SJSA1 (cell line): Measurements from ENCODE around the gene C1orf174. TPM values are rescaled to one million over a fixed set of nuclear protein-coding genes. Genes with fewer than 3 reads are reported as not detected.

Experiments
- DNase-seq, 2 experiments: peaks; one replicate each; pipeline ENCODE4 v3.0.0-alpha.2; 2015 to 2020; ENCODE audit warnings: low spot score in 2 of 2, low read depth in 1 of 2
- H3K27ac ChIP-seq: fragments of 250-450 bp; sonication (Bioruptor Pico); 2 replicates; pipeline ENCODE4 v1.5.1; 2020; ENCODE audit warnings: mild to moderate bottlenecking, moderate library complexity
- H3K27me3 ChIP-seq: fragments of 250-450 bp; sonication (Bioruptor Pico); replicated peaks from 2 replicates; pipeline ENCODE4 v1.5.1; 2020; ENCODE audit warnings: mild to moderate bottlenecking, moderate library complexity
- H3K36me3 ChIP-seq: fragments of 250-450 bp; sonication (Bioruptor Pico); 2 replicates; pipeline ENCODE4 v1.5.1; 2020; ENCODE audit warnings: mild to moderate bottlenecking
- H3K4me1 ChIP-seq: fragments of 250-450 bp; sonication (Bioruptor Pico); replicated peaks from 2 replicates; pipeline ENCODE4 v1.6.1; 2021; ENCODE audit warnings: mild to moderate bottlenecking
- H3K4me3 ChIP-seq: fragments of 250-450 bp; sonication (Bioruptor Pico); 2 replicates; pipeline ENCODE4 v1.5.1; 2020; ENCODE audit warnings: mild to moderate bottlenecking
- H3K9me3 ChIP-seq: fragments of 250-450 bp; sonication (Bioruptor Pico); replicated peaks from 2 replicates; pipeline ENCODE4 v1.5.1; 2020; ENCODE audit warnings: mild to moderate bottlenecking
- total RNA-seq: library from RNA; depleted of rRNA; stranded (reverse); fragments of >200 nt; shearing (Covaris generic); gene quantifications from 2 replicates; pipeline ENCODE4 v1.2.3, GENCODE V29; 2014; rRNA removed

The C1orf174 gene
- total RNA-seq, 1 experiment from 2014 or later = 36.3 TPM

DNA sequence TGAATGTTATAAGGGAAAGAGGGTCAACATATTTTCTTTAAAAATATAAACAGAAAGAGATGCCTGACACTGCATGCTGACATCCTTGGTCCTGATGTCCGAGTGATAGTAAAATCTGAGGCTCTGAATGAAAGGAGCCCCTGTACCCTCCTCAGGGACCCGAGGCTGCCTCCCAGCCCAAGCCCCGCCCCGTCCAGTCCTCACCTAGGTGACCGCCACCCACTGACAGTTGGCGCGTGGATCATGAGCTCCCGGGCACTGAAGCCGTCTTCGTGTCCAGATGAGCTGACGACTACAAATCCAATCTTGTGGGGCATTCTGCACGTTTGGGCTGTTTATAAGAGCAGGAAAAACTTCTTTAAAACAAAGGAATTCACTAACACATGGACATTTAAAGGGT is 48.0 kb downstream of the C1orf174 start:
- Histone ChIP-seq H3K4me1 (peaks cover 8% of the 10 kb centered on the region), H3K4me3 (no peak overlapping the region), H3K27me3 (no peaks in the 10 kb centered on the region), H3K9me3 (no peaks in the 10 kb centered on the region; the same call in 1 of the 2 replicates), H3K36me3 (peaks cover 20% of the 10 kb centered on the region), H3K27ac (no peak overlapping the region)
- no peak for DNase-seq

DNA sequence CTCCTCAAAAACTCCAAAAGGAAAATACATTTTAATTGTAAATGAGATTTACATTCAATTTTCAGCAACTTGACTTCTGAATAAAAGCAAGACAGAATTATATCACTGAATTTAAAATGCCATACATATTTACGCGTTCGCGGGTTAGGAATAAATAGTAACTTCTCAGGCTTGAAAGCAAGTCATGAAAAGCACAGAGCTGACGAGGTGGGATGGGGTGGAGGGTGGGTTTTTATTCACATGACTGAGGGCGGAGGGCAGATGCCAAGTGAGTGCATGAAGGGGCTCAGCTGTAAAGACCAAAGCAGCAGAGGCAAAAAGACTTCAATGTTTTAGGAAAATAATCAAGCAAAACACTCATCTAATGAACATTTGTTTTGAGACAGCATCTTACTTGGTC is 48.8 kb downstream of the C1orf174 start:
- no peaks in the 10 kb centered on the region for H3K27me3 ChIP-seq
- H3K4me3 ChIP-seq = no peak overlapping the region
- H3K27ac ChIP-seq = no peak overlapping the region
- H3K9me3 ChIP-seq = no peaks in the 10 kb centered on the region; the same call in 1 of the 2 replicates
- H3K36me3 ChIP-seq = peaks cover 22% of the 10 kb centered on the region
- peaks cover 8% of the 10 kb centered on the region for H3K4me1 ChIP-seq
- no peak for DNase-seq

DNA sequence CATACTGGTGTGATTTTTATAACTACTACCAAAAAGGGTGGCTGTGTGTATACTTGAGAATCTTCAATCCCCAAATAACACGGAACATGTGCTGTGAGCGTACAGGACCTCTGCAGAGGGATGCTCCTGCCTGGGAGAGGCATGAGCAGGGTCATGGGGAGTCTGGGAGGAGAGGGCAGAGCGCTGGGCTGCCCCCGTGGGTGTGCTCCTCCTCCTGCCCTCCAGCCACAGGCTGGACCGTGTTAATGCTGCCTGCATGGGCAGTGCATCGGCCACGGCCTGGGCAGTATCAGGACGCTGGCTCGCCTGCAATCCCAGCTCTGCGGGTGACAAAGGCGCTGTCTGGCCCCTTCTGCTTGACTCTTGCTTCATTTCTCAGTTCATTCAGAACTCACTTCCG is 49.2 kb downstream of the C1orf174 start:
- Histone ChIP-seq H3K27ac (no peak overlapping the region), H3K4me3 (no peak overlapping the region), H3K4me1 (peaks cover 5% of the 10 kb centered on the region), H3K27me3 (no peaks in the 10 kb centered on the region), H3K36me3 (peaks cover 22% of the 10 kb centered on the region), H3K9me3 (no peaks in the 10 kb centered on the region; the same call in 1 of the 2 replicates)
- DNase-seq = no peak

DNA sequence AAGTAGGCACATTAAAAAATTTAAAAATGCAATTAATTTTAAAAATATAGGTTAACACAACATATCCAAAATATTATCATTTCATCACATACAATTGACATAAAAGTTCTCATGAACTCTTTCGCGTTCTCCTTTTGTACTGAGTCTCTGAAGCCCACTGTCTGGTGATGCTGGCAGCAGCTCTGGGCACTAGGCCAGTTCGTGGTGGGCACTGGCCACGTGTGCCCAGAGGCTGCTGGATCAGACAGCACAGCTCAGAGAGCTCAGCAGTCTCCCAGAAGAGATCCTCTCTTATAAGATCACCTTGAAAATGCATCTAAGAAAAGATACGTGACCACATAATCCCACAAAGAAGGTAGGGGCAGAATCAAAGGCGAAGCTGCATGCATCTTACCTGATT is 53.0 kb downstream of the C1orf174 start:
- no peaks in the 10 kb centered on the region for H3K4me1 ChIP-seq
- H3K9me3 ChIP-seq = no peaks in the 10 kb centered on the region
- H3K27ac ChIP-seq = no peak overlapping the region
- peaks cover 34% of the 10 kb centered on the region for H3K36me3 ChIP-seq
- H3K4me3 ChIP-seq = no peak overlapping the region
- no peak for DNase-seq
- no peaks in the 10 kb centered on the region for H3K27me3 ChIP-seq

DNA sequence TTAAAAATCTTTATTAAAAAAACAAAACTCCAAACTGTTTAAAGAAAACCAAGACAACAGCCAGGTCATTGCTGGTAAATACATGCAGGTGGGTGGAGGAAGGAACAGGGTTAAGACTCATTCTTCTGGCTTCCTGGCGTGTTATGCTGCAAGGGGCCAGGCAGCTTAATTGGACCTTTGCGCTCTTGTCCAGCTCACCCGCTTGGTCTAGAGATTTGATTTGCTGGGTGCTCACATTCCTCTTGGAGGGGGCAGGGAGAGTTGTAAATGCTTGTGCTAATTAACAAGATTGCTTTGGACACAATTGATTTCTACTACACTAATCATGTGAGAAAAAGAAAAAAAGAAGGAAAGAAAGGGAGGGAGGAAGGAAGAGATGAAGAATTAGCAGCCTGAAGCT is 53.5 kb downstream of the C1orf174 start:
- Histone ChIP-seq H3K4me1 (no peaks in the 10 kb centered on the region), H3K4me3 (no peak overlapping the region), H3K9me3 (no peaks in the 10 kb centered on the region), H3K27me3 (no peaks in the 10 kb centered on the region), H3K36me3 (peaks cover 32% of the 10 kb centered on the region), H3K27ac (no peak overlapping the region)
- no peak for DNase-seq

DNA sequence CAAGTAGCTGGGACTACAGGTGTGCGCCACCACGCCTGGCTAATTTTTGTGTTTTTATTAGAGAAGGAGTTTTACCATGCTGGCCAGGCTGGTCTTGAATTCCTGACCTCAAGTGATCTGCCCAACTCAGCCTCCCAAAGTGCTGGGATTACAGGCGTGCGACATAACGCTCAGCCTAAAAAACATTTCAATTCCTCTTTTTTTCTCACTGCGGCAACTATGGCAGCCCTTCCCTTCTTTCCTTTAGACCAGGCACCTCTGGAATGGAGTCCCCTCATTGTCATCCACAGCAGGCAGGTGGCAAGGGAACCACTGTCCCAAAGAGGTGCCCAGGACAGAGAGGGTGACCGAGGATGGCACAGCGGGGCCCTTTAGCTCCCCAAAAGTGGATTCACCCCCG is 57.2 kb downstream of the C1orf174 start:
- Histone ChIP-seq H3K4me3 (no peak overlapping the region), H3K27me3 (no peaks in the 10 kb centered on the region), H3K4me1 (no peaks in the 10 kb centered on the region), H3K9me3 (no peaks in the 10 kb centered on the region), H3K36me3 (peaks cover 42% of the 10 kb centered on the region), H3K27ac (no peak overlapping the region)
- DNase-seq = no peak

DNA sequence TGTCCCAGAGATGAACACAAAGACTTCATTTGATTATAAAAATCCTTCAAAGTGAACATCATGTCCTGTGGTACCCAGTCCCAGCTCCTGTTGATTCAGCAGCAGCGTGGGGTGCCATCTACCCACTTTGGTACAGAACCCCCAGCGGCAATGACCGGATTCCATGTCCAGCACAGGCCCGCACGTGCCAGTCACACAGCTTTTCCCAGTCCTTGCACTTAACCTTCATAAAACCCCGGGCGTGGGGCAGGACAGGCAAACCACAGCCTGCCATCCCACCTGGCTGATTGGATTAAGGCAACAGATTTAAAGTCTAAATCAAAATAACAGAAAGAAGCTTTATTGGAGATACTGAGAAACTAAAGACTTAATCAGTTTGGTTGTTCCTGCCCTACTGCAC is 58.6 kb downstream of the C1orf174 start:
- no peak overlapping the region for H3K4me3 ChIP-seq
- H3K36me3 ChIP-seq = peaks cover 44% of the 10 kb centered on the region
- no peak for DNase-seq
- 0 out of 2 replicates have a peak, but pooled peaks cover 3% of the 10 kb centered on the region for H3K9me3 ChIP-seq
- no peak overlapping the region for H3K27ac ChIP-seq
- H3K27me3 ChIP-seq = no peaks in the 10 kb centered on the region
- no peaks in the 10 kb centered on the region for H3K4me1 ChIP-seq

Other genes with a start within 250 kb of the C1orf174 start
- gene TP73, start 247.8 kb downstream of the C1orf174 start, total RNA-seq = 2.2 and 3.4 TPM in 2 replicates
- not detected in 2 replicates for gene CCDC27, start 147.8 kb downstream of the C1orf174 start, total RNA-seq
- gene SMIM1, start 127.5 kb downstream of the C1orf174 start, total RNA-seq = not detected in 2 replicates
- 46.4 and 70.8 TPM in 2 replicates for gene LRRC47, start 103.8 kb downstream of the C1orf174 start, total RNA-seq
- gene CEP104, start 43.1 kb downstream of the C1orf174 start, total RNA-seq = 14.8 and 51.1 TPM in 2 replicates
- gene DFFB, start 42.8 kb downstream of the C1orf174 start, total RNA-seq = 2.8 and 11.9 TPM in 2 replicates